HepG2 (cell line): ENCODE measurements around the gene WDR5B. TPM values are rescaled to one million over a fixed set of nuclear protein-coding genes. Genes with fewer than 3 reads are reported as not detected.

Experiments
- FOSL2 ChIP-seq: sonication (generic); formaldehyde crosslinking; IDR thresholded peaks from 2 replicates; pipeline ENCODE4 v1.4.0; 2020; ENCODE audit warnings: missing genetic modification reagents
- HDAC1 ChIP-seq: sonication (generic); formaldehyde crosslinking; IDR thresholded peaks from 2 replicates; pipeline ENCODE4 v1.5.1; 2020; ENCODE audit warnings: mild to moderate bottlenecking, missing genetic modification reagents
- JUN ChIP-seq: sonication (generic); formaldehyde crosslinking; IDR thresholded peaks from 2 replicates; pipeline ENCODE4 v1.4.0; 2020; ENCODE audit warnings: mild to moderate bottlenecking, missing genetic modification reagents
- JUNB ChIP-seq: sonication (generic); formaldehyde crosslinking; IDR thresholded peaks from 2 replicates; pipeline ENCODE4 v1.8.0; 2022; ENCODE audit warnings: missing genetic modification reagents, mild to moderate bottlenecking, borderline replicate concordance
- MED13 ChIP-seq: sonication (generic); formaldehyde crosslinking; IDR thresholded peaks from 2 replicates; pipeline ENCODE4 v1.5.0; 2020; ENCODE audit warnings: missing genetic modification reagents
- NCOA2 ChIP-seq: sonication (generic); formaldehyde crosslinking; IDR thresholded peaks from 2 replicates; pipeline ENCODE4 v1.8.0; 2022; ENCODE audit warnings: inconsistent platforms
- NFYB ChIP-seq: sonication (generic); formaldehyde crosslinking; IDR thresholded peaks from 2 replicates; pipeline ENCODE4 v1.4.0; 2020; ENCODE audit warnings: missing genetic modification reagents
- TBX3 ChIP-seq: fragments of 450-650 bp; IDR thresholded peaks from 2 replicates; pipeline ENCODE4 v1.6.1; 2017; ENCODE audit warnings: antibody characterized with exemption, mild to moderate bottlenecking, inconsistent platforms, borderline replicate concordance
- XBP1 ChIP-seq: sonication (generic); formaldehyde crosslinking; IDR thresholded peaks from 2 replicates; pipeline ENCODE4 v1.5.0; 2020; ENCODE audit warnings: missing genetic modification reagents
- ZMYM4 ChIP-seq: sonication (generic); formaldehyde crosslinking; IDR thresholded peaks from 2 replicates; pipeline ENCODE4 v1.8.1; 2023; ENCODE audit warnings: mild to moderate bottlenecking, missing genetic modification reagents
- ZNF292 ChIP-seq: sonication (generic); formaldehyde crosslinking; IDR thresholded peaks from 2 replicates; pipeline ENCODE4 v1.8.1; 2022; ENCODE audit warnings: mild to moderate bottlenecking, low read depth, missing genetic modification reagents, borderline replicate concordance
- ZNF3 ChIP-seq: IDR thresholded peaks from 2 replicates; pipeline ENCODE4 v1.7.0; 2017; ENCODE audit warnings: inconsistent platforms
- polyA plus RNA-seq, 8 experiments: library from polyadenylated mRNA; depleted of rRNA in 3 of 8; stranded (reverse) in 7 of 8; unstranded in 1 of 8; fragments of >200 nt; fragmentation: Illumina TruSeq in 4 of 8; extraction: Trizol in 4 of 8; gene quantifications; 2 replicates each; pipeline versions ENCODE4 v1.2.1 to v1.2.3, GENCODE V29; 2011 to 2016; ENCODE audit warnings: low read depth in 4 of 8, missing spikeins in 1 of 8, mixed read lengths in 1 of 8; ENCODE audit not compliant: insufficient read depth in 1 of 8
- total RNA-seq, 5 experiments: library from RNA; depleted of rRNA; stranded (reverse); fragments of >200 nt; fragmentation: Illumina TruSeq; extraction: Trizol; gene quantifications; 2 replicates each; pipeline ENCODE4 v1.2.3, GENCODE V29; 2016; ENCODE audit warnings: low read depth in 1 of 5
- TF ChIP-seq, protein P1 (sequence below): IDR thresholded peaks from 2 replicates; pipeline ENCODE4 v1.6.1; 2018; ENCODE audit warnings: missing genetic modification reagents, mild to moderate bottlenecking, missing compliant biosample characterization
- TF ChIP-seq, protein P2 (sequence below): sonication (generic); formaldehyde crosslinking; IDR thresholded peaks from 2 replicates; pipeline ENCODE4 v1.4.0; 2020; ENCODE audit warnings: missing genetic modification reagents, mild to moderate bottlenecking, borderline replicate concordance
- TF ChIP-seq, protein P3 (sequence below): sonication (generic); formaldehyde crosslinking; IDR thresholded peaks from 2 replicates; pipeline ENCODE4 v1.5.1; 2020; ENCODE audit warnings: mild to moderate bottlenecking, missing genetic modification reagents, borderline replicate concordance
- TF ChIP-seq, protein P4 (sequence below): sonication (generic); formaldehyde crosslinking; IDR thresholded peaks from 2 replicates; pipeline ENCODE4 v1.5.1; 2020; ENCODE audit warnings: missing genetic modification reagents, mild to moderate bottlenecking, borderline replicate concordance

WDR5B gene
- total and polyA plus RNA-seq, 2 of the 13 experiments (the other 11 are each of a cell fraction or from before 2014, with no cell fraction given) = 2.5 to 3.6 TPM

DNA sequence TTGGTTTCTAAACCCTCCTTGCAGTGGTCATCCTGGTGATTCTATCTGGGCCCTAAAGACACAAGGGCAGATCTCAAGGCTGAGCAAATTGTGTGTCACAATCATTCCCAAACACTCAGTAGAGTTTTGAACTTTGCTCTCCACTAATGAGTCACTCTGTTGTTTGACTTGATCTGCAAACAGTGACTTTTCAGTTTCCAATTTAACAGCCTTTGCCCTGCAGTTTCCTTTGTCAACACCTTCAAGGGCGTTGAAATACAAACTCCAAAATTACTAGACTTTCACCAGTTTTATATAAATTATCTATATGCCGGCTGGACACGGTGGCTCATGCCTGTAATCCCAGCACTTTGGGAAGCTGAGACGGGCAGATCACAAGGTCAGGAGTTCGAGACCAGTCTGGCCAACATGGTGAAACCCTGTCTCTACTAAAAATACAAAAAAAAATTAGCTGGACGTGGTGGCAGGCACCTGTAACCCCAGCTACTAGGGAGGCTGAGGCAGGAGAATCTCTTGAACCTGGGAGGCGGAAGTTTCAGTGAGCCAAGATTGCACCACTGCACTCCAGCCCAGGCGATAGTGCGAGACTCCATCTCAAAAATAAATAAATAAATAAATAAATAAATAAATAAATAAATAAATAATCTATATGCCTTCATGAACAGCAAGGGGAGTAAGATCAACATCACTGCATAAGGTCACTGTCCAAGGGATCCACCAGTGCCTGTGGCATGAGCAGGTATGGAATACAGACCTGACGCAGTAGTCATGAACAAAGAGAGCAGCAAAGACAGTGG lies 50.1 kb downstream of the WDR5B start (continued):
- TF ChIP-seq NFYB (CRISPR knock-in tag) = peak; percentile 15; the same call in 1 of the 2 replicates
- TF ChIP-seq, protein P1, sequence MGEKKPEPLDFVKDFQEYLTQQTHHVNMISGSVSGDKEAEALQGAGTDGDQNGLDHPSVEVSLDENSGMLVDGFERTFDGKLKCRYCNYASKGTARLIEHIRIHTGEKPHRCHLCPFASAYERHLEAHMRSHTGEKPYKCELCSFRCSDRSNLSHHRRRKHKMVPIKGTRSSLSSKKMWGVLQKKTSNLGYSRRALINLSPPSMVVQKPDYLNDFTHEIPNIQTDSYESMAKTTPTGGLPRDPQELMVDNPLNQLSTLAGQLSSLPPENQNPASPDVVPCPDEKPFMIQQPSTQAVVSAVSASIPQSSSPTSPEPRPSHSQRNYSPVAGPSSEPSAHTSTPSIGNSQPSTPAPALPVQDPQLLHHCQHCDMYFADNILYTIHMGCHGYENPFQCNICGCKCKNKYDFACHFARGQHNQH (CRISPR knock-in tag) = peak; percentile 83
- TF ChIP-seq, protein P2, sequence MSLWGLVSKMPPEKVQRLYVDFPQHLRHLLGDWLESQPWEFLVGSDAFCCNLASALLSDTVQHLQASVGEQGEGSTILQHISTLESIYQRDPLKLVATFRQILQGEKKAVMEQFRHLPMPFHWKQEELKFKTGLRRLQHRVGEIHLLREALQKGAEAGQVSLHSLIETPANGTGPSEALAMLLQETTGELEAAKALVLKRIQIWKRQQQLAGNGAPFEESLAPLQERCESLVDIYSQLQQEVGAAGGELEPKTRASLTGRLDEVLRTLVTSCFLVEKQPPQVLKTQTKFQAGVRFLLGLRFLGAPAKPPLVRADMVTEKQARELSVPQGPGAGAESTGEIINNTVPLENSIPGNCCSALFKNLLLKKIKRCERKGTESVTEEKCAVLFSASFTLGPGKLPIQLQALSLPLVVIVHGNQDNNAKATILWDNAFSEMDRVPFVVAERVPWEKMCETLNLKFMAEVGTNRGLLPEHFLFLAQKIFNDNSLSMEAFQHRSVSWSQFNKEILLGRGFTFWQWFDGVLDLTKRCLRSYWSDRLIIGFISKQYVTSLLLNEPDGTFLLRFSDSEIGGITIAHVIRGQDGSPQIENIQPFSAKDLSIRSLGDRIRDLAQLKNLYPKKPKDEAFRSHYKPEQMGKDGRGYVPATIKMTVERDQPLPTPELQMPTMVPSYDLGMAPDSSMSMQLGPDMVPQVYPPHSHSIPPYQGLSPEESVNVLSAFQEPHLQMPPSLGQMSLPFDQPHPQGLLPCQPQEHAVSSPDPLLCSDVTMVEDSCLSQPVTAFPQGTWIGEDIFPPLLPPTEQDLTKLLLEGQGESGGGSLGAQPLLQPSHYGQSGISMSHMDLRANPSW (CRISPR knock-in tag) = peak; percentile 73; the same call in 1 of the 2 replicates
- TF ChIP-seq ZNF3 (CRISPR knock-in tag) = 0 out of 2 replicates have a peak, but pooled peaks have one; percentile 39
- peak; percentile 94 for TF ChIP-seq HDAC1 (CRISPR knock-in tag)
- TF ChIP-seq ZMYM4 (CRISPR knock-in tag) = peak; percentile 88
- peak; percentile 100 for TF ChIP-seq FOSL2 (CRISPR knock-in tag)
- TF ChIP-seq, protein P3, sequence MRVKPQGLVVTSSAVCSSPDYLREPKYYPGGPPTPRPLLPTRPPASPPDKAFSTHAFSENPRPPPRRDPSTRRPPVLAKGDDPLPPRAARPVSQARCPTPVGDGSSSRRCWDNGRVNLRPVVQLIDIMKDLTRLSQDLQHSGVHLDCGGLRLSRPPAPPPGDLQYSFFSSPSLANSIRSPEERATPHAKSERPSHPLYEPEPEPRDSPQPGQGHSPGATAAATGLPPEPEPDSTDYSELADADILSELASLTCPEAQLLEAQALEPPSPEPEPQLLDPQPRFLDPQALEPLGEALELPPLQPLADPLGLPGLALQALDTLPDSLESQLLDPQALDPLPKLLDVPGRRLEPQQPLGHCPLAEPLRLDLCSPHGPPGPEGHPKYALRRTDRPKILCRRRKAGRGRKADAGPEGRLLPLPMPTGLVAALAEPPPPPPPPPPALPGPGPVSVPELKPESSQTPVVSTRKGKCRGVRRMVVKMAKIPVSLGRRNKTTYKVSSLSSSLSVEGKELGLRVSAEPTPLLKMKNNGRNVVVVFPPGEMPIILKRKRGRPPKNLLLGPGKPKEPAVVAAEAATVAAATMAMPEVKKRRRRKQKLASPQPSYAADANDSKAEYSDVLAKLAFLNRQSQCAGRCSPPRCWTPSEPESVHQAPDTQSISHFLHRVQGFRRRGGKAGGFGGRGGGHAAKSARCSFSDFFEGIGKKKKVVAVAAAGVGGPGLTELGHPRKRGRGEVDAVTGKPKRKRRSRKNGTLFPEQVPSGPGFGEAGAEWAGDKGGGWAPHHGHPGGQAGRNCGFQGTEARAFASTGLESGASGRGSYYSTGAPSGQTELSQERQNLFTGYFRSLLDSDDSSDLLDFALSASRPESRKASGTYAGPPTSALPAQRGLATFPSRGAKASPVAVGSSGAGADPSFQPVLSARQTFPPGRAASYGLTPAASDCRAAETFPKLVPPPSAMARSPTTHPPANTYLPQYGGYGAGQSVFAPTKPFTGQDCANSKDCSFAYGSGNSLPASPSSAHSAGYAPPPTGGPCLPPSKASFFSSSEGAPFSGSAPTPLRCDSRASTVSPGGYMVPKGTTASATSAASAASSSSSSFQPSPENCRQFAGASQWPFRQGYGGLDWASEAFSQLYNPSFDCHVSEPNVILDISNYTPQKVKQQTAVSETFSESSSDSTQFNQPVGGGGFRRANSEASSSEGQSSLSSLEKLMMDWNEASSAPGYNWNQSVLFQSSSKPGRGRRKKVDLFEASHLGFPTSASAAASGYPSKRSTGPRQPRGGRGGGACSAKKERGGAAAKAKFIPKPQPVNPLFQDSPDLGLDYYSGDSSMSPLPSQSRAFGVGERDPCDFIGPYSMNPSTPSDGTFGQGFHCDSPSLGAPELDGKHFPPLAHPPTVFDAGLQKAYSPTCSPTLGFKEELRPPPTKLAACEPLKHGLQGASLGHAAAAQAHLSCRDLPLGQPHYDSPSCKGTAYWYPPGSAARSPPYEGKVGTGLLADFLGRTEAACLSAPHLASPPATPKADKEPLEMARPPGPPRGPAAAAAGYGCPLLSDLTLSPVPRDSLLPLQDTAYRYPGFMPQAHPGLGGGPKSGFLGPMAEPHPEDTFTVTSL (CRISPR knock-in tag) = peak; percentile 99
- 0 out of 2 replicates have a peak, but pooled peaks have one; percentile 34 for TF ChIP-seq XBP1
- peak; percentile 38; the same call in 1 of the 2 replicates for TF ChIP-seq ZNF292 (CRISPR knock-in tag)
- peak; percentile 98 for TF ChIP-seq NCOA2 (CRISPR knock-in tag)
- TF ChIP-seq, protein P4, sequence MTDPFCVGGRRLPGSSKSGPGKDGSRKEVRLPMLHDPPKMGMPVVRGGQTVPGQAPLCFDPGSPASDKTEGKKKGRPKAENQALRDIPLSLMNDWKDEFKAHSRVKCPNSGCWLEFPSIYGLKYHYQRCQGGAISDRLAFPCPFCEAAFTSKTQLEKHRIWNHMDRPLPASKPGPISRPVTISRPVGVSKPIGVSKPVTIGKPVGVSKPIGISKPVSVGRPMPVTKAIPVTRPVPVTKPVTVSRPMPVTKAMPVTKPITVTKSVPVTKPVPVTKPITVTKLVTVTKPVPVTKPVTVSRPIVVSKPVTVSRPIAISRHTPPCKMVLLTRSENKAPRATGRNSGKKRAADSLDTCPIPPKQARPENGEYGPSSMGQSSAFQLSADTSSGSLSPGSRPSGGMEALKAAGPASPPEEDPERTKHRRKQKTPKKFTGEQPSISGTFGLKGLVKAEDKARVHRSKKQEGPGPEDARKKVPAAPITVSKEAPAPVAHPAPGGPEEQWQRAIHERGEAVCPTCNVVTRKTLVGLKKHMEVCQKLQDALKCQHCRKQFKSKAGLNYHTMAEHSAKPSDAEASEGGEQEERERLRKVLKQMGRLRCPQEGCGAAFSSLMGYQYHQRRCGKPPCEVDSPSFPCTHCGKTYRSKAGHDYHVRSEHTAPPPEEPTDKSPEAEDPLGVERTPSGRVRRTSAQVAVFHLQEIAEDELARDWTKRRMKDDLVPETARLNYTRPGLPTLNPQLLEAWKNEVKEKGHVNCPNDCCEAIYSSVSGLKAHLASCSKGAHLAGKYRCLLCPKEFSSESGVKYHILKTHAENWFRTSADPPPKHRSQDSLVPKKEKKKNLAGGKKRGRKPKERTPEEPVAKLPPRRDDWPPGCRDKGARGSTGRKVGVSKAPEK (CRISPR knock-in tag) = 0 out of 2 replicates have a peak, but pooled peaks have one; percentile 71
- TF ChIP-seq JUNB = peak; percentile 93
- peak; percentile 91 for TF ChIP-seq TBX3
- TF ChIP-seq MED13 (CRISPR knock-in tag) = peak; percentile 81; the same call in 1 of the 2 replicates
- peak; percentile 98 for TF ChIP-seq JUN (CRISPR knock-in tag)
